H9 (cell line): ENCODE data around the gene STRA6. TPM values are rescaled to one million over a fixed set of nuclear protein-coding genes. Genes with fewer than 3 reads are reported as not detected.

Source experiments
- DNase-seq: peaks from one replicate; pipeline ENCODE4 v3.0.0-alpha.2; 2017
- H2AFZ ChIP-seq: one replicate; pipeline ENCODE4 v1.6.1; 2013; ENCODE audit warnings: mild to moderate bottlenecking, low read length, control low read depth, moderate library complexity
- H2AK5ac ChIP-seq: 2 replicates; pipeline ENCODE4 v1.6.1; 2013; ENCODE audit warnings: low read length, control low read depth, mixed read lengths; ENCODE audit not compliant: insufficient read length
- H2BK120ac ChIP-seq: one replicate; pipeline ENCODE4 v1.6.1; 2013; ENCODE audit warnings: low read depth, mild to moderate bottlenecking, low read length, control low read depth, inconsistent platforms; ENCODE audit not compliant: poor library complexity, severe bottlenecking
- H2BK12ac ChIP-seq: 2 replicates; pipeline ENCODE4 v1.6.1; 2013; ENCODE audit warnings: low read length, control low read depth, mixed read lengths, low read depth; ENCODE audit not compliant: insufficient read length
- H2BK15ac ChIP-seq: 2 replicates; pipeline ENCODE4 v1.6.1; 2013; ENCODE audit warnings: low read depth, low read length, control low read depth
- H2BK20ac ChIP-seq: one replicate; pipeline ENCODE4 v1.6.1; 2013; ENCODE audit warnings: low read depth, mild to moderate bottlenecking, low read length, control low read depth, inconsistent platforms; ENCODE audit not compliant: poor library complexity, severe bottlenecking
- H2BK5ac ChIP-seq: 2 replicates; pipeline ENCODE4 v1.6.1; 2013; ENCODE audit warnings: low read length, control low read depth, mixed read lengths; ENCODE audit not compliant: insufficient read length
- H3K14ac ChIP-seq: 2 replicates; pipeline ENCODE4 v1.6.1; 2013; ENCODE audit warnings: low read length, control low read depth; ENCODE audit not compliant: insufficient read depth
- H3K18ac ChIP-seq: 2 replicates; pipeline ENCODE4 v1.6.1; 2013; ENCODE audit warnings: low read depth, mild to moderate bottlenecking, mixed read lengths, low read length, control low read depth; ENCODE audit not compliant: insufficient read length
- H3K23ac ChIP-seq: 2 replicates; pipeline ENCODE4 v1.6.1; 2013; ENCODE audit warnings: low read length, control low read depth, mixed read lengths, low read depth; ENCODE audit not compliant: insufficient read length
- H3K23me2 ChIP-seq: 2 replicates; pipeline ENCODE4 v1.6.1; 2013; ENCODE audit warnings: low read depth, mild to moderate bottlenecking, mixed read lengths, low read length, control low read depth; ENCODE audit not compliant: insufficient read length, poor library complexity, severe bottlenecking
- H3K27ac ChIP-seq: 2 replicates; pipeline ENCODE4 v1.5.1; 2013; ENCODE audit warnings: low read length, control low read depth, mixed read lengths, low read depth; ENCODE audit not compliant: insufficient read length
- H3K27me3 ChIP-seq: 2 replicates; pipeline ENCODE4 v1.6.1; 2013; ENCODE audit warnings: low read length, control low read depth, inconsistent platforms; ENCODE audit not compliant: insufficient read depth
- H3K4ac ChIP-seq: 2 replicates; pipeline ENCODE4 v1.6.1; 2013; ENCODE audit warnings: low read depth, mild to moderate bottlenecking, control low read depth, inconsistent platforms, low read length, moderate library complexity
- H3K4me1 ChIP-seq: 2 replicates; pipeline ENCODE4 v1.6.1; 2013; ENCODE audit warnings: low read length, control low read depth, inconsistent platforms; ENCODE audit not compliant: insufficient read depth
- H3K4me2 ChIP-seq: 2 replicates; pipeline ENCODE4 v1.6.1; 2013; ENCODE audit warnings: low read length, control low read depth, mixed read lengths; ENCODE audit not compliant: insufficient read length, insufficient read depth
- H3K56ac ChIP-seq: 2 replicates; pipeline ENCODE4 v1.6.1; 2013; ENCODE audit warnings: low read depth, mild to moderate bottlenecking, mixed read lengths, low read length, control low read depth; ENCODE audit not compliant: insufficient read length
- H3K79me1 ChIP-seq: 2 replicates; pipeline ENCODE4 v1.6.1; 2013; ENCODE audit warnings: low read depth, mild to moderate bottlenecking, moderate library complexity, low read length, control low read depth, inconsistent platforms; ENCODE audit not compliant: insufficient read depth, poor library complexity, severe bottlenecking
- H3K79me2 ChIP-seq: 2 replicates; pipeline ENCODE4 v1.6.1; 2013; ENCODE audit warnings: low read length, control low read depth, inconsistent platforms; ENCODE audit not compliant: insufficient read depth
- H3K9ac ChIP-seq: 2 replicates; pipeline ENCODE4 v1.6.1; 2013; ENCODE audit warnings: low read length, control low read depth, mixed read lengths; ENCODE audit not compliant: insufficient read length; ENCODE audit errors: extremely low read depth
- H3K9me3 ChIP-seq: one replicate; pipeline ENCODE4 v1.6.1; 2013; ENCODE audit warnings: low read depth, low read length, inconsistent platforms; ENCODE audit not compliant: control insufficient read depth
- H3T11ph ChIP-seq: one replicate; pipeline ENCODE4 v1.6.1; 2013; ENCODE audit warnings: mild to moderate bottlenecking, low read length, control low read depth, inconsistent platforms
- H4K20me1 ChIP-seq: one replicate; pipeline ENCODE4 v1.6.1; 2013; ENCODE audit not compliant: control insufficient read depth, insufficient read length, insufficient read depth
- H4K5ac ChIP-seq: 2 replicates; pipeline ENCODE4 v1.6.1; 2013; ENCODE audit warnings: low read depth, mild to moderate bottlenecking, mixed read lengths, low read length, control low read depth; ENCODE audit not compliant: insufficient read length
- H4K8ac ChIP-seq: replicated peaks from 2 replicates; pipeline ENCODE4 v1.6.1; 2013; ENCODE audit warnings: low read length, control low read depth, mixed read lengths, low read depth; ENCODE audit not compliant: insufficient read length
- H4K91ac ChIP-seq: 2 replicates; pipeline ENCODE4 v1.6.1; 2013; ENCODE audit warnings: low read depth, mild to moderate bottlenecking, moderate library complexity, mixed read lengths, low read length, control low read depth; ENCODE audit not compliant: insufficient read length
- H3K27ac Mint-ChIP-seq, 3 experiments: 2 replicates in 2 of 3; 3 replicates in 1 of 3; pipeline ENCODE4 v1.8.0; 2020 to 2021; ENCODE audit warnings: mixed read lengths in 3 of 3, mild to moderate bottlenecking in 1 of 3, moderate library complexity in 1 of 3
- H3K27me3 Mint-ChIP-seq: 2 replicates; pipeline ENCODE4 v1.8.0; 2021; ENCODE audit warnings: low read depth, mild to moderate bottlenecking, moderate library complexity, mixed read lengths
- H3K36me3 Mint-ChIP-seq, 3 experiments: 2 replicates in 2 of 3; 3 replicates in 1 of 3; pipeline ENCODE4 v1.8.0; 2020 to 2021; ENCODE audit warnings: low read depth in 3 of 3, mixed read lengths in 3 of 3; ENCODE audit not compliant: insufficient read depth in 1 of 3
- H3K4me1 Mint-ChIP-seq, 2 experiments: 2 replicates each; pipeline ENCODE4 v1.8.0; 2020; ENCODE audit warnings: mixed read lengths in 2 of 2
- H3K4me3 Mint-ChIP-seq, 2 experiments: 2 replicates in 1 of 2; 3 replicates in 1 of 2; pipeline ENCODE4 v1.8.0; 2020 to 2021; ENCODE audit warnings: mild to moderate bottlenecking in 2 of 2, mixed read lengths in 2 of 2, moderate library complexity in 1 of 2
- H3K9me3 Mint-ChIP-seq, 2 experiments: 2 replicates in 1 of 2; 3 replicates in 1 of 2; pipeline ENCODE4 v1.8.0; 2020; ENCODE audit warnings: mild to moderate bottlenecking in 2 of 2, mixed read lengths in 2 of 2, moderate library complexity in 1 of 2
- CTCF ChIP-seq: fragments of 200-600 bp; sonication (generic); conservative IDR thresholded peaks from 3 replicates; pipeline ENCODE4 v1.8.0; 2021; ENCODE audit warnings: antibody characterized with exemption, mild to moderate bottlenecking
- WGBS: extraction: QIAGEN DNeasy Blood & Tissue Kit; methylation state at CpG from one replicate; pipeline ENCODE4 v1.1.7; 2013; ENCODE audit warnings: missing lambda C conversion rate, low lambda C conversion rate, mixed read lengths; ENCODE audit not compliant: insufficient read length; ENCODE audit errors: extremely low coverage; 5-methylcytosine and 5-hydroxymethylcytosine counted together
- total RNA-seq: library from RNA; stranded (reverse); gene quantifications from 2 replicates; pipeline ENCODE4 v1.2.1, GENCODE V29; 2021

STRA6 gene
- total RNA-seq, 1 experiment from 2014 or later, result 12.8 TPM

- WGBS, result no CpG with 5 or more reads among the region's 1 CpG
Measured at GRCh38 chr15:74159773-74160172, 42.8 kb downstream of the STRA6 start.

More at GRCh38 chr15:74159773-74160172, 42.8 kb downstream of the STRA6 start:
- Histone ChIP-seq H3T11ph (no peak overlapping the region), H3K18ac (no peak overlapping the region), H2BK5ac (no peak overlapping the region), H3K9ac (no peak overlapping the region), H2BK120ac (no peak overlapping the region), H3K4me2 (no peak overlapping the region), H2AK5ac (no peak overlapping the region), H4K20me1 (no peaks in the 10 kb centered on the region), H3K56ac (no peak overlapping the region), H4K91ac (no peak overlapping the region), H3K79me1 (no peaks in the 10 kb centered on the region), H2BK15ac (no peak overlapping the region), H3K9me3 (no peaks in the 10 kb centered on the region), H4K8ac (no peak overlapping the region), H3K4ac (no peak overlapping the region), H3K27ac (no peak overlapping the region), H3K23me2 (no peaks in the 10 kb centered on the region), H3K23ac (no peak overlapping the region), H3K4me1 (peaks cover 2% of the 10 kb centered on the region), H2BK20ac (no peak overlapping the region), H2AFZ (no peak overlapping the region), H3K14ac (no peak overlapping the region), H4K5ac (no peak overlapping the region), H2BK12ac (no peak overlapping the region), H3K79me2 (no peaks in the 10 kb centered on the region), H3K27me3 (no peaks in the 10 kb centered on the region)
- no peak overlapping the region for H3K27ac Mint-ChIP-seq
- DNase-seq, result no peak
- H3K4me3 Mint-ChIP-seq, result no peak overlapping the region
- peaks cover 27% of the 10 kb centered on the region for H3K27me3 Mint-ChIP-seq
- H3K36me3 Mint-ChIP-seq, result no peaks in the 10 kb centered on the region
- H3K4me1 Mint-ChIP-seq, result peaks cover 4% of the 10 kb centered on the region in 2 experiments; a peak in 3 of 4 replicates
- TF ChIP-seq CTCF, result no peak
- H3K9me3 Mint-ChIP-seq, result peaks cover 2 to 3% of the 10 kb centered on the region in 2 experiments; a peak in 2 of 5 replicates
